Middle frontal gyrus (tissue), 1 donor: Measurements from ENCODE around the gene ANKRD44.

Experiments
- DNase-seq: peaks from one replicate; pipeline ENCODE4 v3.0.0-alpha.2; 2015; ENCODE audit warnings: low spot score; ENCODE audit errors: extremely low spot score

Gene ANKRD44

GRCh38 chr2:196962325-196962724 lies 348.3 kb downstream of the ANKRD44 start:
- no peak for DNase-seq

- no peak for DNase-seq
Observed at GRCh38 chr2:196961889-196962288, 348.7 kb downstream of the ANKRD44 start.

- no peak for DNase-seq
Observed at GRCh38 chr2:196959734-196960338, 350.7 kb downstream of the ANKRD44 start.

GRCh38 chr2:196959281-196959680 lies 351.3 kb downstream of the ANKRD44 start:
- no peak for DNase-seq

GRCh38 chr2:196957881-196958525 lies 352.6 kb downstream of the ANKRD44 start:
- DNase-seq, result no peak

- DNase-seq, result no peak
Observed at GRCh38 chr2:196957442-196957841, 353.1 kb downstream of the ANKRD44 start.

- no peak for DNase-seq
Observed at GRCh38 chr2:196956069-196956468, 354.5 kb downstream of the ANKRD44 start.

- no peak for DNase-seq
Observed at GRCh38 chr2:196955036-196955435, 355.5 kb downstream of the ANKRD44 start.

- no peak for DNase-seq
Observed at GRCh38 chr2:196954001-196954400, 356.6 kb downstream of the ANKRD44 start.

GRCh38 chr2:196952936-196953335 lies 357.6 kb downstream of the ANKRD44 start:
- no peak for DNase-seq

GRCh38 chr2:196951973-196952372 lies 358.6 kb downstream of the ANKRD44 start:
- DNase-seq, result no peak

GRCh38 chr2:196949116-196949515 lies 361.5 kb downstream of the ANKRD44 start:
- DNase-seq, result no peak

- DNase-seq, result no peak
Observed at GRCh38 chr2:196944570-196944969, 366.0 kb downstream of the ANKRD44 start.

- no peak for DNase-seq
Observed at GRCh38 chr2:196941398-196942078, 369.0 kb downstream of the ANKRD44 start.

- DNase-seq, result no peak
Observed at GRCh38 chr2:196939371-196939770, 371.2 kb downstream of the ANKRD44 start.
